OCI-LY1 (cell line): ENCODE results near the gene SAP130.
A peak's percentile ranks its signal among the peaks of the same experiment; 100 is the strongest.

Source experiments
- H2AFZ ChIP-seq: fragments of 200-600 bp; sonication (generic), shearing (Covaris generic); 2 replicates; pipeline ENCODE4 v1.6.0; 2014; ENCODE audit warnings: antibody characterized with exemption, mild to moderate bottlenecking, low read length
- H3F3A ChIP-seq: fragments of 200-600 bp; sonication (generic), shearing (Covaris generic); 2 replicates; pipeline ENCODE4 v1.6.0; 2014; ENCODE audit warnings: mild to moderate bottlenecking, antibody characterized with exemption, low read length, moderate library complexity; ENCODE audit not compliant: insufficient read depth
- H3K27ac ChIP-seq: fragments of 200-600 bp; sonication (generic); 2 replicates; pipeline ENCODE4 v1.5.1; 2014; ENCODE audit warnings: low read length, mixed run types, mild to moderate bottlenecking, low read depth; ENCODE audit not compliant: poor library complexity, severe bottlenecking
- H3K27me3 ChIP-seq: fragments of 200-600 bp; sonication (generic); 2 replicates; pipeline ENCODE4 v1.6.0; 2014; ENCODE audit warnings: antibody characterized with exemption, mild to moderate bottlenecking, low read length, moderate library complexity; ENCODE audit not compliant: insufficient read depth
- H3K36me3 ChIP-seq: fragments of 200-600 bp; sonication (generic); 2 replicates; pipeline ENCODE4 v1.6.1; 2014; ENCODE audit warnings: mild to moderate bottlenecking, antibody characterized with exemption, low read length, moderate library complexity, mixed read lengths; ENCODE audit not compliant: insufficient read depth
- H3K4me1 ChIP-seq: fragments of 200-600 bp; sonication (generic); 2 replicates; pipeline ENCODE4 v1.5.1; 2014; ENCODE audit warnings: mild to moderate bottlenecking, low read length, moderate library complexity; ENCODE audit not compliant: insufficient read depth, severe bottlenecking
- H3K4me2 ChIP-seq: fragments of 200-600 bp; sonication (generic), shearing (Covaris generic); 2 replicates; pipeline ENCODE4 v1.6.1; 2014; ENCODE audit warnings: low read length
- H3K4me3 ChIP-seq: fragments of 200-600 bp; sonication (generic); 2 replicates; pipeline ENCODE4 v1.5.1; 2014; ENCODE audit warnings: low read length, low read depth, mild to moderate bottlenecking, mixed read lengths; ENCODE audit not compliant: poor library complexity, severe bottlenecking
- H3K79me2 ChIP-seq: fragments of 200-600 bp; shearing (Covaris generic); 2 replicates; pipeline ENCODE4 v1.6.1; 2016; ENCODE audit warnings: mixed run types, low read length, mixed read lengths; ENCODE audit not compliant: insufficient read depth
- H3K9ac ChIP-seq: fragments of 200-600 bp; sonication (generic), shearing (Covaris generic); 2 replicates; pipeline ENCODE4 v1.6.1; 2014; ENCODE audit warnings: mild to moderate bottlenecking, low read length, mixed read lengths
- H3K9me2 ChIP-seq: fragments of 200-600 bp; sonication (generic), shearing (Covaris generic); 2 replicates; pipeline ENCODE4 v1.6.1; 2014; ENCODE audit warnings: low read depth, mild to moderate bottlenecking, low read length, mixed read lengths
- H3K9me3 ChIP-seq: fragments of 200-600 bp; shearing (Covaris generic); 2 replicates; pipeline ENCODE4 v1.6.1; 2014; ENCODE audit warnings: low read length, mixed read lengths
- H4K20me1 ChIP-seq: fragments of 200-600 bp; sonication (generic), shearing (Covaris generic); 2 replicates; pipeline ENCODE4 v1.6.0; 2016; ENCODE audit warnings: mild to moderate bottlenecking, low read length; ENCODE audit not compliant: insufficient read depth
- CTCF ChIP-seq: fragments of 200-600 bp; sonication (generic), shearing (Covaris generic); IDR thresholded peaks from 2 replicates; pipeline ENCODE4 v1.5.1; 2017; ENCODE audit warnings: mild to moderate bottlenecking, antibody characterized with exemption, low read length, moderate library complexity, mixed read lengths
- EZH2 ChIP-seq: fragments of 200-600 bp; sonication (generic), shearing (Covaris generic); IDR thresholded peaks from 2 replicates; pipeline ENCODE4 v1.8.0; 2017; ENCODE audit warnings: borderline replicate concordance, mixed run types, mild to moderate bottlenecking, antibody characterized with exemption, low read length, moderate library complexity, mixed read lengths

SAP130 gene

GRCh38 chr2:128028668-128029054 is 802 bp upstream of the SAP130 start:
- H3K9me2 ChIP-seq: no peaks in the 10 kb centered on the region
- H3K4me1 ChIP-seq: peaks cover 20% of the 10 kb centered on the region
- no peaks in the 10 kb centered on the region; the same call in 1 of the 2 replicates for H3K27me3 ChIP-seq
- H3K4me3 ChIP-seq: peak overlapping the region; percentile 90
- H3K4me2 ChIP-seq: peak overlapping the region; percentile 69
- no peak overlapping the region for H3K27ac ChIP-seq
- peak overlapping the region; percentile 55; the same call in 1 of the 2 replicates for H3K9ac ChIP-seq
- H3K36me3 ChIP-seq: peaks cover 9% of the 10 kb centered on the region; the same call in 1 of the 2 replicates
- H3F3A ChIP-seq: no peaks in the 10 kb centered on the region
- TF ChIP-seq CTCF (no peak), EZH2 (no peak)
- no peaks in the 10 kb centered on the region for H4K20me1 ChIP-seq
- H3K79me2 ChIP-seq: peaks cover 28% of the 10 kb centered on the region
- peaks cover 14% of the 10 kb centered on the region for H3K9me3 ChIP-seq
- H2AFZ ChIP-seq: peak overlapping the region; percentile 27; the same call in 1 of the 2 replicates

DNA sequence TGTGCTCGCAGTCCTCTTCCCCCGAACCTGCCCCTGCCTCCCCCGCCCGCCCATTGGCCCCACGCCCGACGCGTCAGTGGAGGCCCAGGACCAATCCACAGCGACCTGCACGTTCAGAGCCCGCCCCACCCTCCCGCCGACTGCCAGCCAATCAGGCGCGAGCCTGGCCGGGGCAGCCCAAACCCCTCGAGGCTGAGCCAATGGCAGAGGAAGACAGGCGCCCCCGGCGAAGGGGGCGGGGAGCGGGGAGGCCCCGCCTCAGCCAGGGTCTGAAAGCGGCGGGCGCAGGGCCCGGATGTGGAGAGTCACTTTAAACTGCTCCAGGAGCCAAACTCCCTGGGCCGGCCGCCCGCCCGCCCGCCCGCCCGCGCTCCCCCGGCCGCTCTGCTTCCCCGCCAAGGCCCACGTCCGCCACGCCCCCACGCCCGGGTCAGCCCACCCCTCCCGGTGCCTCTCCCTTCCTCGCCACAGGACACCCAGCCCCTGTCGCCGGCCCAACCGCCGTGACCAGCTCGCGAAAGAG is 520 bp downstream of the SAP130 start:
- H4K20me1 ChIP-seq: no peaks in the 10 kb centered on the region
- H3K79me2 ChIP-seq: peaks cover 28% of the 10 kb centered on the region
- TF ChIP-seq EZH2: no peak
- no peak for TF ChIP-seq CTCF
- peak overlapping the region; percentile 92 for H3K4me3 ChIP-seq
- peak overlapping the region; percentile 63 for H3K27ac ChIP-seq
- H3K4me1 ChIP-seq: peaks cover 20% of the 10 kb centered on the region
- H3K27me3 ChIP-seq: no peaks in the 10 kb centered on the region; the same call in 1 of the 2 replicates
- H3K9me2 ChIP-seq: no peaks in the 10 kb centered on the region
- H2AFZ ChIP-seq: no peak overlapping the region
- peaks cover 7% of the 10 kb centered on the region; the same call in 1 of the 2 replicates for H3K9me3 ChIP-seq
- H3K4me2 ChIP-seq: peak overlapping the region; percentile 98
- H3F3A ChIP-seq: no peaks in the 10 kb centered on the region
- H3K9ac ChIP-seq: peak overlapping the region; percentile 94
- peaks cover 13% of the 10 kb centered on the region; the same call in 1 of the 2 replicates for H3K36me3 ChIP-seq

GRCh38 chr2:128026448-128027277 is 1.2 kb downstream of the SAP130 start:
- no peak overlapping the region for H2AFZ ChIP-seq

More at GRCh38 chr2:128026448-128027277, 1.2 kb downstream of the SAP130 start:
- peak overlapping the region; percentile 94 for H3K9ac ChIP-seq
- TF ChIP-seq CTCF (no peak), EZH2 (no peak)
- H4K20me1 ChIP-seq: no peaks in the 10 kb centered on the region
- H3K4me1 ChIP-seq: peaks cover 20% of the 10 kb centered on the region
- H3K4me2 ChIP-seq: peak overlapping the region; percentile 98
- H3K36me3 ChIP-seq: peaks cover 19% of the 10 kb centered on the region; the same call in 1 of the 2 replicates
- peak overlapping the region; percentile 92 for H3K4me3 ChIP-seq
- no peaks in the 10 kb centered on the region for H3F3A ChIP-seq
- H3K27me3 ChIP-seq: no peaks in the 10 kb centered on the region; the same call in 1 of the 2 replicates
- peaks cover 28% of the 10 kb centered on the region for H3K79me2 ChIP-seq
- no peaks in the 10 kb centered on the region for H3K9me2 ChIP-seq
- H3K27ac ChIP-seq: no peak overlapping the region
- peaks cover 1% of the 10 kb centered on the region; the same call in 1 of the 2 replicates for H3K9me3 ChIP-seq
